PC-3 (cell line): ENCODE data around the gene B4GALT2. TPM values are rescaled to one million over a fixed set of nuclear protein-coding genes. Genes with fewer than 3 reads are reported as not detected.

Source experiments
- ATAC-seq: fragments of 200-7000 bp; cut with Tn5 transposase; 2 replicates; pipeline ENCODE4 v1.9.1; 2020; ENCODE audit warnings: mild to moderate bottlenecking, moderate library complexity
- BruUV-seq: library from RNA; stranded (reverse); fragments of 400-500 nt; replicated peaks from 2 replicates; lab custom pipeline; 2021; lab: Mats Ljungman, UMichigan
- CTCF ChIA-PET: fragments of 300-600 bp; sonication (Branson Sonifier 250); formaldehyde crosslinking; loops from one replicate; lab custom pipeline; 2022; ENCODE audit warnings: antibody characterized with exemption; lab: Charles Lee
- POLR2A ChIA-PET: fragments of 300-600 bp; sonication (Branson Sonifier 250); formaldehyde crosslinking; loops from one replicate; lab custom pipeline; 2022; ENCODE audit warnings: antibody characterized with exemption; ENCODE audit not compliant: unreplicated experiment; lab: Charles Lee
- DNase-seq: peaks from one replicate; pipeline ENCODE4 v3.0.0-alpha.2; 2015
- H2AFZ ChIP-seq: fragments of 300-600 bp; sonication (generic); 2 replicates; pipeline ENCODE4 v1.6.0; 2016; ENCODE audit warnings: antibody characterized with exemption, low read length
- H3F3A ChIP-seq: fragments of 300-600 bp; sonication (generic); one replicate; pipeline ENCODE4 v1.6.0; 2017; ENCODE audit warnings: antibody characterized with exemption, low read length, control low read depth, mild to moderate bottlenecking; ENCODE audit not compliant: unreplicated experiment
- H3K27ac ChIP-seq: fragments of 300-600 bp; sonication (generic); 2 replicates; pipeline ENCODE4 v1.5.1; 2016; ENCODE audit warnings: mild to moderate bottlenecking, low read length
- H3K27me3 ChIP-seq: fragments of 300-600 bp; sonication (generic); 2 replicates; pipeline ENCODE4 v1.6.1; 2016; ENCODE audit warnings: low read length, mixed read lengths
- H3K36me3 ChIP-seq: fragments of 300-600 bp; sonication (generic); 2 replicates; pipeline ENCODE4 v1.6.1; 2016; ENCODE audit warnings: low read depth, mixed run types, low read length, mixed read lengths
- H3K4me1 ChIP-seq: fragments of 300-600 bp; sonication (generic); 2 replicates; pipeline ENCODE4 v1.5.1; 2016; ENCODE audit warnings: low read length; ENCODE audit not compliant: insufficient read depth
- H3K4me2 ChIP-seq: fragments of 300-600 bp; sonication (generic); 2 replicates; pipeline ENCODE4 v1.6.0; 2016; ENCODE audit warnings: low read length
- H3K4me3 ChIP-seq: fragments of 300-600 bp; sonication (generic); 2 replicates; pipeline ENCODE4 v1.5.1; 2016; ENCODE audit warnings: mild to moderate bottlenecking, low read length, mixed read lengths
- H3K79me2 ChIP-seq: fragments of 300-600 bp; sonication (generic); 2 replicates; pipeline ENCODE4 v1.6.1; 2017; ENCODE audit warnings: low read length, mixed read lengths
- H3K9ac ChIP-seq: fragments of 300-600 bp; sonication (generic); 2 replicates; pipeline ENCODE4 v1.6.0; 2016; ENCODE audit warnings: mild to moderate bottlenecking, low read length
- H3K9me2 ChIP-seq: fragments of 300-600 bp; sonication (generic); replicated peaks from 2 replicates; pipeline ENCODE4 v1.6.1; 2016; ENCODE audit warnings: mixed run types, low read length, mixed read lengths
- H3K9me3 ChIP-seq: fragments of 300-600 bp; sonication (generic); 2 replicates; pipeline ENCODE4 v1.6.1; 2016; ENCODE audit warnings: low read length, mixed read lengths
- H4K20me1 ChIP-seq: fragments of 300-600 bp; sonication (generic); 2 replicates; pipeline ENCODE4 v1.6.1; 2016; ENCODE audit warnings: low read length, mixed read lengths
- CTCF ChIP-seq: fragments of 300-600 bp; sonication (generic); conservative IDR thresholded peaks from 2 replicates; pipeline ENCODE4 v1.5.1; 2017; ENCODE audit warnings: antibody characterized with exemption, low read depth, mild to moderate bottlenecking, low read length
- EZH2 ChIP-seq: fragments of 300-600 bp; sonication (generic); IDR thresholded peaks from one replicate; pipeline ENCODE4 v1.6.1; 2017; ENCODE audit warnings: antibody characterized with exemption, mild to moderate bottlenecking, low read length; ENCODE audit not compliant: unreplicated experiment
- EZH2phosphoT487 ChIP-seq: fragments of 300-600 bp; sonication (generic); IDR thresholded peaks from 2 replicates; pipeline ENCODE4 v1.6.1; 2018; ENCODE audit warnings: mild to moderate bottlenecking, antibody characterized with exemption, low read length, borderline replicate concordance
- intact Hi-C: fragments of 100-400 bp; cut with micrococcal nuclease; formaldehyde crosslinking; loops from 2 replicates; pipeline ENCODE4 v1.9.0; 2023
- total RNA-seq: library from RNA; depleted of rRNA; stranded (reverse); fragments of >200 nt; gene quantifications from 2 replicates; pipeline ENCODE4 v1.2.3, GENCODE V29; 2014

The B4GALT2 gene
- total RNA-seq, 1 experiment from 2014 or later: 103 TPM

- Histone ChIP-seq H3K4me3 (peak overlapping the region; percentile 99), H3K9me3 (no peaks in the 10 kb centered on the region), H3K4me2 (peak overlapping the region; percentile 88), H4K20me1 (peaks cover 3% of the 10 kb centered on the region; the same call in 1 of the 2 replicates), H3K36me3 (peaks cover 25% of the 10 kb centered on the region), H3K4me1 (peaks cover 21% of the 10 kb centered on the region), H3K9ac (no peak overlapping the region), H2AFZ (no peak overlapping the region), H3F3A (no peaks in the 10 kb centered on the region), H3K27me3 (no peaks in the 10 kb centered on the region), H3K27ac (no peak overlapping the region), H3K79me2 (peaks cover 32% of the 10 kb centered on the region), H3K9me2 (no peaks in the 10 kb centered on the region)
- DNase-seq: no peak
- CTCF ChIA-PET: interaction anchor here (1.5 kb wide), 1 partner anchor 36 kb away, joined by 3 read pairs; no protein-coding TSS in a partner anchor
- ATAC-seq: no peak
- POLR2A ChIA-PET: interaction anchor here (1.2 kb wide), 1 partner anchor 42 kb away, joined by 3 read pairs; no protein-coding TSS in a partner anchor
- intact Hi-C loops: no loop called here
- BruUV-seq: no TSS peak
- TF ChIP-seq EZH2phosphoT487 (no peak), CTCF (no peak), EZH2 (no peak)
Observed at GRCh38 chr1:43970911-43971310, 8.1 kb upstream of the B4GALT2 start.

- H3K27me3 ChIP-seq: no peaks in the 10 kb centered on the region
- H3K9me2 ChIP-seq: no peaks in the 10 kb centered on the region
- H3K4me3 ChIP-seq: peak overlapping the region; percentile 99; the same call in 1 of the 2 replicates
- peaks cover 37% of the 10 kb centered on the region for H3K79me2 ChIP-seq
- no peak overlapping the region for H3K9ac ChIP-seq
- ChIA-PET POLR2A (interaction anchor here (1.2 kb wide), 1 partner anchor 42 kb away, joined by 3 read pairs; no protein-coding TSS in a partner anchor), CTCF (no interaction called here)
- peaks cover 26% of the 10 kb centered on the region for H3K4me1 ChIP-seq
- no peaks in the 10 kb centered on the region for H3F3A ChIP-seq
- H3K27ac ChIP-seq: no peak overlapping the region
- H3K9me3 ChIP-seq: no peaks in the 10 kb centered on the region
- no TSS peak for BruUV-seq
- no peak overlapping the region for H2AFZ ChIP-seq
- H3K4me2 ChIP-seq: peak overlapping the region; percentile 88
- no peak for ATAC-seq
- intact Hi-C loops: no loop called here
- H3K36me3 ChIP-seq: peaks cover 28% of the 10 kb centered on the region
- peaks cover 8% of the 10 kb centered on the region; the same call in 1 of the 2 replicates for H4K20me1 ChIP-seq
- TF ChIP-seq EZH2 (no peak), EZH2phosphoT487 (no peak), CTCF (no peak)
- no peak for DNase-seq
Observed at GRCh38 chr1:43971336-43971980, 7.6 kb upstream of the B4GALT2 start.

GRCh38 chr1:43973981-43974442 is 5.0 kb upstream of the B4GALT2 start:
- Histone ChIP-seq H3F3A (no peaks in the 10 kb centered on the region), H3K4me1 (peaks cover 50% of the 10 kb centered on the region), H3K9ac (peak overlapping the region; percentile 95; the same call in 1 of the 2 replicates), H3K79me2 (peaks cover 62% of the 10 kb centered on the region), H3K4me3 (peak overlapping the region; percentile 94), H4K20me1 (peaks cover 23% of the 10 kb centered on the region; the same call in 1 of the 2 replicates), H3K4me2 (peak overlapping the region; percentile 99), H3K27ac (peak overlapping the region; percentile 36), H2AFZ (peak overlapping the region; percentile 91), H3K9me2 (no peaks in the 10 kb centered on the region), H3K27me3 (no peaks in the 10 kb centered on the region), H3K9me3 (no peaks in the 10 kb centered on the region), H3K36me3 (peaks cover 36% of the 10 kb centered on the region)
- POLR2A ChIA-PET: no interaction called here
- DNase-seq: no peak
- peak; percentile 3 for ATAC-seq
- no TSS peak for BruUV-seq
- CTCF ChIA-PET: no interaction called here
- intact Hi-C loops: no loop called here
- no peak for TF ChIP-seq EZH2phosphoT487
- TF ChIP-seq EZH2: no peak
- no peak for TF ChIP-seq CTCF
